Stimulated activated effector memory CD8-positive, alpha-beta T cell treated with anti-CD3 and anti-CD28 coated beads, Interleukin-12 subunit alpha, Interleukin-12 subunit beta, amount 100 ng/mL, for 72 hours (primary cell): ENCODE data around the gene ASAP2.

Source experiments
- ATAC-seq: fragments of 150-1000 bp; cut with Tn5 transposase; 2 replicates; pipeline ENCODE4 v1.10.0; 2021
- DNase-seq, 2 donors: peaks; one replicate each; pipeline ENCODE4 v3.0.0; 2021 to 2022; ENCODE audit warnings: low spot score in 2 of 2
- H3K27ac Mint-ChIP-seq: one replicate; pipeline ENCODE4 v1.8.0; 2022; ENCODE audit warnings: mild to moderate bottlenecking, mixed read lengths
- H3K36me3 Mint-ChIP-seq: one replicate; pipeline ENCODE4 v1.8.0; 2022; ENCODE audit warnings: mild to moderate bottlenecking, mixed read lengths
- H3K4me1 Mint-ChIP-seq: one replicate; pipeline ENCODE4 v1.8.0; 2022; ENCODE audit warnings: mixed read lengths
- H3K4me3 Mint-ChIP-seq: one replicate; pipeline ENCODE4 v1.8.0; 2022; ENCODE audit warnings: mild to moderate bottlenecking, mixed read lengths
- H3K9me3 Mint-ChIP-seq: one replicate; pipeline ENCODE4 v1.8.0; 2022; ENCODE audit warnings: mixed read lengths

ASAP2 gene

GRCh38 chr2:9407363-9407811 lies 200.8 kb downstream of the ASAP2 start:
- DNase-seq (no peak), ATAC-seq (no peak)
- Mint-ChIP-seq H3K36me3 (peaks cover 59% of the 10 kb centered on the region), H3K27ac (peak overlapping the region; percentile 70), H3K4me1 (no peaks in the 10 kb centered on the region), H3K4me3 (no peak overlapping the region), H3K9me3 (no peaks in the 10 kb centered on the region)

DNA sequence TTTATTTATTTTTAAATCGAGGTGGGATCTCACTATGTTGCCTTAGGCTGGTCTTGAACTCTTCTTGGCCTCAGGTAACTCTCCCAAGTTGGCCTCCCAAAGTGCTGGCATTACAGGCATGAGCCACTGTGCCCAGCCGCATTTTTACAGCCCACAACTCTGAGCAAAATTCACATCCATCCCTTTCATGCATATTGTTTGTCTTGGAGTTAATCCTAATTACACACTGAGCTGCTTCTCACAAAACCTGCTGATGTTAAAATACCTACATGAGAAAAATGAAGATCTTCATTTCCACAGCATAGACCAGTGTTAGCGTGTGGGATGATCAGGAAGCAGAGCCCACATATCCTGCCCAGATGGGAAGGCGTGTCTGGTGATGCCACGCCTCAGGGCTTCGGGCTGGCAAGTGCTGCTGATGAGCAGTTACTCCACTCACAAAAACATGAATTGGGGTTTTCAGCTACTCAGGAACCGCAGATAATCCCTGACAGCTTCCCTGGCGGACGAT lies 202.1 kb downstream of the ASAP2 start:
- DNase-seq (no peak), ATAC-seq (no peak)
- no peaks in the 10 kb centered on the region for H3K9me3 Mint-ChIP-seq
- H3K4me3 Mint-ChIP-seq: no peak overlapping the region
- H3K4me1 Mint-ChIP-seq: peaks cover 2% of the 10 kb centered on the region
- peaks cover 68% of the 10 kb centered on the region for H3K36me3 Mint-ChIP-seq
- H3K27ac Mint-ChIP-seq: no peak overlapping the region

DNA sequence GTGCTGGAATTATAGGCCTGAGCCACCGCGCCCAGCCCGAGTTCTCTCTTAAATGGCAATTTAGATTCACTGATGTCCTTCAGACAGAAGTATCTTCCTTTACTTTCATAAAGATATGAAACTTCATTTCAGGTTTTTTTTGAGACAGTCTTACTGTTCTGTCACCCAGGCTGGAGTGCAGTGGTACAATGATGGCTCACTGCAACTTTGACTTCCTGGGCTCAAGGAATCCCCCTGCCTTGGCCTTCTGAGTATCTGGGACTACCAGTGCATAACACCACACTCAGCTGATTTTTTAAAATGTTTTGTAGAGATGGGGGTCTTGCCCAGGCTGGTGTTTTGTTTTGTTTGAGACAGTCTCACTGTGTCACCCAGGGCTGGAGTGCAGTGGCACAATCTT lies 203.5 kb downstream of the ASAP2 start:
- Mint-ChIP-seq H3K4me1 (peaks cover 6% of the 10 kb centered on the region), H3K4me3 (no peak overlapping the region), H3K9me3 (no peaks in the 10 kb centered on the region), H3K27ac (no peak overlapping the region), H3K36me3 (peaks cover 80% of the 10 kb centered on the region)
- ATAC-seq: no peak
- DNase-seq: no peak

DNA sequence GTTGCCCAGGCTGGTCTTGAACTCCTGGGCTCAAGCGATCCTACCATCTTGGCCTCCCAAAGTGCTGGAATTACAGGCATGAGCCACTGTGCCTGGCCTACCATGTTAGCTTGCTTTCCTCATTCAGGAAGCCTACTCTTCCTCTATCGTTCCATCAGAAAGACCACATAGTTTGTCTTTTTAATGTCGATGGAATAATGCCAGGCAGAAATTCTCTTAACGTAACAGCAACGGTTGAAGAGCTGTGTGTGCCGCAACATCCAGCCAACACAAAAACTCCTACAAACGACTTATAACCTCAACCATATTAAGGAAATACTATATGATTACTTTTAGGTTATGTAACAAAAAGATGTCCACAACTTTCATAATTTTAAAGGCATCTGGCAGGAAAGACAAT lies 206.2 kb downstream of the ASAP2 start:
- Mint-ChIP-seq H3K36me3 (peaks cover 92% of the 10 kb centered on the region), H3K27ac (no peak overlapping the region), H3K4me3 (no peak overlapping the region), H3K9me3 (no peaks in the 10 kb centered on the region), H3K4me1 (peaks cover 29% of the 10 kb centered on the region)
- DNase-seq (no peak), ATAC-seq (no peak)

DNA sequence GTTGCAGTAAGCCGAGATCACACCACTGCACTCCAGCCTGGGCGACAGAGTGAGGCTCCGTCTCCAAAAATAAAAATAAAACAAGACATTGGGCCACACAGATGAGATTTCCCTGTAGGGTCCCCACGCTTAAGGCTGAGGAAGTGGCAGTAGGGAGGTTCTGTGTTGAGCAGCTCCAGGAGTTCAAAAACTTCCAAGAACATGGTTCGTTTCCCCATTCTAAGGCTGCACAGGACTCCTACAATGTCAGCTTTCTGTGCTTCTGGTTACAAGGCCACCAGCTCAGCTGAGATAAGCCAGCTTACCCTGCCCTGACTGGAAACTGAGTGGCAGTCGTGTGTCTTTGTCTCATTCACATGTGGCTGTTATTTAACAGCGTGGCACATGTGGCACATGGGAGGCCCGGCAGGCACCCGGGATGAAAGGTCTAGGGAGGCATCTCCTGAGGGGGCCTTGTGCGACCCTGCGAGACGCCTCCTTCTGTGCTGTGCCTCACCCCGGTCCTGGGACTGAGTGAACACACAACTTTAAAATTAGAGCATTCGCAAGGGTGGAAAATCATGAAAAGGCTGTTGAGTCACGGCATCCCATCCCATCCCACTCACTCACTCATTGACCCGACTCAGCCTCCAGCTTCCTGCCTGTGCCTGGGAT lies 209.0 kb downstream of the ASAP2 start:
- Mint-ChIP-seq H3K9me3 (no peaks in the 10 kb centered on the region), H3K36me3 (peaks cover 83% of the 10 kb centered on the region), H3K4me1 (peaks cover 56% of the 10 kb centered on the region), H3K27ac (peak overlapping the region; percentile 43), H3K4me3 (no peak overlapping the region)
- DNase-seq (no peak), ATAC-seq (no peak)

GRCh38 chr2:9416267-9416961 lies 209.8 kb downstream of the ASAP2 start:
- DNase-seq (no peak), ATAC-seq (no peak)
- Mint-ChIP-seq H3K36me3 (peaks cover 80% of the 10 kb centered on the region), H3K4me3 (no peak overlapping the region), H3K27ac (peak overlapping the region; percentile 88), H3K9me3 (no peaks in the 10 kb centered on the region), H3K4me1 (peaks cover 58% of the 10 kb centered on the region)

- Mint-ChIP-seq H3K36me3 (peaks cover 80% of the 10 kb centered on the region), H3K4me3 (no peak overlapping the region), H3K27ac (peak overlapping the region; percentile 88), H3K9me3 (no peaks in the 10 kb centered on the region), H3K4me1 (peaks cover 63% of the 10 kb centered on the region)
- ATAC-seq (peak; percentile 42), DNase-seq (no peak)
These were observed 210.3 kb downstream of the ASAP2 start for GRCh38 chr2:9416962-9417316.

DNA sequence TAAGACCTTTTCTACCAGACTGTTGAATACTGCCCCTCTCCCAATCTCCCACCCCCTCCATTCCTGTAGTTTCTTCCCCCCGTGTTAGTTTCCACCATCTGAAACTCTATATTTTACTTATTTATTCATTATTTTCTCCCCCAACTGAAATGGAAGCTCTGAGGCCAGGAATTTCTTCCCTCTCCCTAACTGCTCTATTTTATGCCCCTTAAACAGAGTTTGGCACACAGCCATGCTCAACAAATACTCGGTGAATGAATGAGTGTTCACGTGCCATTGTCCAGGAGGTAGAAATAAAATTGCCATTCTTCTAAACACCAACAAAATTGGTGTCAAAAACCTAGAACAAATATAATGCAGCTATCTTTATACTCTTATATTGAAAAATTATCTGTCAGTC lies 211.1 kb downstream of the ASAP2 start:
- Mint-ChIP-seq H3K27ac (peak overlapping the region; percentile 88), H3K9me3 (no peaks in the 10 kb centered on the region), H3K4me3 (no peak overlapping the region), H3K36me3 (peaks cover 80% of the 10 kb centered on the region), H3K4me1 (peaks cover 71% of the 10 kb centered on the region)
- DNase-seq: no peak
- ATAC-seq: no peak

DNA sequence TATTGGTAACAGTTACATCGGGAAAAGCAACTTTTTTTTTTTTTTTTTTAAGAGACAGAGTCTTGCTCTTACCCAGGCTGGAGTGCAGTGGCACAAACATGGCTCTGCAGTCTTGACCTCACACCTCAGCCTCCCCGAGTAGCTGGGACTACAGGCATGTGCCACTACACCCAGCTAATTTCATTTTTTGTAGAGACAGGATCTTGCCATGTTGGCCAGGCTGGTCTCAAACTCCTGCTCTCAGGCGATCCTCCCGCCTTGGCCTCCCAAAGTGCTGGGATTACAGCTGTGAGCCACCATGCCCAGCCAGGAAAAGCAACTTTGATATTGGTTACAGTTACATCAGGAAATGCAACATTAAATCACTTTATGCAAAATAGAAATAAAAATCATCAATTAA lies 212.1 kb downstream of the ASAP2 start:
- H3K36me3 Mint-ChIP-seq: peaks cover 84% of the 10 kb centered on the region
- peak overlapping the region; percentile 17 for H3K27ac Mint-ChIP-seq
- H3K4me3 Mint-ChIP-seq: no peak overlapping the region
- H3K9me3 Mint-ChIP-seq: no peaks in the 10 kb centered on the region
- no peak for DNase-seq
- H3K4me1 Mint-ChIP-seq: peaks cover 71% of the 10 kb centered on the region
- ATAC-seq: no peak

GRCh38 chr2:9419541-9419940 lies 212.9 kb downstream of the ASAP2 start:
- H3K36me3 Mint-ChIP-seq: peaks cover 78% of the 10 kb centered on the region

DNA sequence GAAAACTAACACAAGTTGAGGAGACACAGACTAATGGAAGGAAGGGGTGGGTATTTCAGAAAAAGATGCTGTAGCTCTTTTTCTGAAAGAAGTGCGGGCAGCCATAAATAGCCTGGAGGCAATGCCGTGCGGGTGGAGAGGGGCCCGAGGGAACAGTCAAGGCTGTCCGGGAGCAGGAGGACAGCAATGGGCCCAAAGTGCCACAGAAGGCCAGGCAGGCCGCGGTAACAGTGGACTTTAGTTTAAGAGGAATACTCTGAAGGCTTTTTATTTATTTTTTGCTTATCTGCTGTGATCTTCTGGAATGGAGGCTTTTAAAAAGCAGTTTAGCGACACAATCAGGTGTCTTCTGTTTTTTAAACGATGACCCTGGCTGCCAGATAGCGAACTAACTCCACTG lies 213.9 kb downstream of the ASAP2 start:
- Mint-ChIP-seq H3K27ac (no peak overlapping the region), H3K4me3 (peak overlapping the region; percentile 5), H3K4me1 (peaks cover 67% of the 10 kb centered on the region), H3K9me3 (no peaks in the 10 kb centered on the region), H3K36me3 (peaks cover 68% of the 10 kb centered on the region)
- no peak for DNase-seq
- no peak for ATAC-seq

More at GRCh38 chr2:9419541-9419940, 212.9 kb downstream of the ASAP2 start:
- Mint-ChIP-seq H3K4me3 (no peak overlapping the region), H3K4me1 (peaks cover 67% of the 10 kb centered on the region), H3K9me3 (no peaks in the 10 kb centered on the region), H3K27ac (no peak overlapping the region)
- ATAC-seq (no peak), DNase-seq (no peak)

GRCh38 chr2:9422321-9423099 lies 215.9 kb downstream of the ASAP2 start:
- Mint-ChIP-seq H3K36me3 (peaks cover 50% of the 10 kb centered on the region), H3K4me3 (no peak overlapping the region), H3K4me1 (peaks cover 47% of the 10 kb centered on the region), H3K27ac (no peak overlapping the region), H3K9me3 (no peaks in the 10 kb centered on the region)
- ATAC-seq (peak; percentile 64), DNase-seq (peak; percentile 46 to 76)

- DNase-seq (peak; percentile 97 to 99), ATAC-seq (peak; percentile 91)
- peaks cover 40% of the 10 kb centered on the region for H3K4me1 Mint-ChIP-seq
- peaks cover 43% of the 10 kb centered on the region for H3K36me3 Mint-ChIP-seq
- no peak within 1 kb of the TSS for H3K27ac Mint-ChIP-seq
- no peak within 1 kb of the TSS for H3K4me3 Mint-ChIP-seq
- no peaks in the 10 kb centered on the region for H3K9me3 Mint-ChIP-seq
These were observed 216.7 kb downstream of the ASAP2 start, which contains the start of the genes CPSF3 and ITGB1BP1 for GRCh38 chr2:9423100-9423921. Gene CPSF3 (plus strand): TSS chr2:9423654. CDS start chr2:9423774, 120 bp downstream. Gene ITGB1BP1 (minus strand): TSS chr2:9423528. CDS start chr2:9418697, 4,831 bp downstream.

GRCh38 chr2:9423922-9424272 lies 217.3 kb downstream of the ASAP2 start:
- H3K9me3 Mint-ChIP-seq: no peaks in the 10 kb centered on the region
- no peak overlapping the region for H3K4me3 Mint-ChIP-seq
- DNase-seq: no peak
- peaks cover 34% of the 10 kb centered on the region for H3K4me1 Mint-ChIP-seq
- no peak overlapping the region for H3K27ac Mint-ChIP-seq
- ATAC-seq: peak; percentile 29
- H3K36me3 Mint-ChIP-seq: peaks cover 43% of the 10 kb centered on the region
